GF-D8 (cell line): ENCODE results near the gene KRT32.
A peak's percentile ranks its signal among the peaks of the same experiment; 100 is the strongest.

Source experiments
- DNase-seq: peaks from one replicate; lab custom pipeline; 2025; lab: John Stamatoyannopoulos, UW

KRT32 gene

DNA sequence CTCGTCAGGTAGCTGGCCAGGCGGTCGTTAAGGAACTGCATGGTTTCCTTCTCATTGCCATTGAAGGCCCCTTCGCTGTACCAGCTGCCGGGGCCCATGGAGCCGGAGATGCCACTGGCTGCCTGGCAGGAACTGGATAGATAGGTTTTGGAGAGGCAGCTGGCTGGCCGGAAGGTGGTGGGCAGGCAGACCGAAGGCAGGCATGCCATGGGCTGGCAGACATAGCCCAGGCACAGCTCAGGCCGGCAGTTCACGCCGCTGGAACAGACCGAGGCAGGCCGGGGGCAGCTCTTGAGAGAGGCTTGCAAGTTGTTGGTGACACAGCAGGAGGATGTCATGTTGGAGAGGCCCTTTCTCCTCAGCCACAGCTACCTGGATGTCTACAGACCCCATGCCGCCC is at the start of gene KRT32:
TSS of gene KRT32 (minus strand) at position 399 of the 400 bp plus-strand sequence. CDS start at position 338, 61 bp downstream.
- no peak for DNase-seq

DNA sequence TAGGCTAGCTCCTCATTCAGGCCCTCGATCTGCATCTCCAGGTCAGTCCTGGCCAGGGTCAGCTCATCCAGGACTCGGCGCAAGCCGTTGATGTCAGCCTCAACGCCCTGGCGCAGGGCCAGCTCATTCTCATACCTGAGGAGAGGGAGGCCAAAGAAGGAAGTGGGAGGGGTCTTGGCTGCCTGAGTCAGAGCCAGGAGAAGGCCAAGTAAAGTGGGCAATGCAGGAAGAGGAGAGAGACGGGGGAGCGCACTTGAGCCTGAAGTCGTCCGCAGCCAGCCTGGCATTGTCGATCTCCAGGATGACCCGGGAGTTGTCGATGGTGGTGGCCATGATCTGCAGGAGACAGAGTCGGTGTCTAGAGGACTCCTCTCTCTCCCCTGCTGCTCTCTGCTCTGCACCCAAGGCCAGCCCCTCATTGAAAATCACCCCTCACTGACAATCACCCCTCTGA is 49.7 kb upstream of the KRT32 start:
- no peak for DNase-seq

DNA sequence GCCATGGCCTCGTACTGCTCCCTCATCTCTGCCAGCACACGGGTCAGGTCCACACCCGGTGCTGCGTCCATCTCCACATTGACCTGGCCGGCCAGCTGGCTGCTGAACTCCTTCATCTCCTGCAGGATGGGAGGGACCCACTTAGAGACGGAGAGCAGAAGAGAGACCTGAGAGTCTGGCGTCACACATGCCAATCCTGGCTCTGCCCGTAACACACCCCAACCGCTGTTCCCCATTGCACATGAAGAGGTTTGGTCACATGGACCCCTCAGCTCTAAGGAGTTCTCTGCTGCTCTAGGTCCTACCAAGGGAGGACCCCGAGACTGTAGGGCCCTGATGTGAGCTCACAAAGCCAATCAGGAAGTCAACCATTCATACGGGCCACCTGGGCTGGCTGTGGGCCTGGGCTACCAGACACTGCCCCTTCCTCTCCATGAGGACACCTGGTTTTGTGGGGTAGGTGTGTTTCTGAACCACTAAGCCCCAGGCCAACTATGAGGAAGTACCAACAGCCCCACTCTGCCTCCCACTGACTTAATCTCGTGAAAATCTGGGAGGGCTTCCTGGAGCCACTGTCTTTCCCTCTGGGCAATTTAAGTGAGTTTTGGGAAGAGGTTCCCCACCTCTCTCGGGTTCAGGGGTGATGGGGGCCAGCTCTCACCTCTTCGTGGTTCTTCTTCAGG is 49.1 kb upstream of the KRT32 start:
- no peak for DNase-seq

- DNase-seq = no peak
Observed at GRCh38 chr17:41513168-41513547, 46.0 kb upstream of the KRT32 start.

GRCh38 chr17:41512546-41513167 is 45.5 kb upstream of the KRT32 start:
- no peak for DNase-seq

DNA sequence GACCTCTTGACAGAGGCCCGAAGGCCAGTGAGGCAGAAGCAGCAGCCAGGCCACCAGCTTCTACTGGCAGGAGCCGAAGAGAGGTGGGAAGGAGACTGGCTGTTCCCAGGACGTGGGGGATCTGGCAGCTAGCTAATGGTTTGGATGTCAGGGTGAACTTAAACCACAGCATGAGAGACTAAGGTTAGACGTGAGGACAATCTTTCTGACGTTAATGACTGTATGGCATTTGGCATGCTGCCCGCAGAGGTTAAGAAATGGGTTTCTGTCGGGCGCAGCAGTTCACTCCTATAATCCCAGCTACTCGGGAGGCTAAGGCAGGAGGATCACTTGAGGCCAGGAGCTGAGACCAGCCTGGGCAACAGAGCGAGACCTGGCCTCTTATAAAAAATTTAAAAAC is 44.5 kb upstream of the KRT32 start:
- no peak for DNase-seq

DNA sequence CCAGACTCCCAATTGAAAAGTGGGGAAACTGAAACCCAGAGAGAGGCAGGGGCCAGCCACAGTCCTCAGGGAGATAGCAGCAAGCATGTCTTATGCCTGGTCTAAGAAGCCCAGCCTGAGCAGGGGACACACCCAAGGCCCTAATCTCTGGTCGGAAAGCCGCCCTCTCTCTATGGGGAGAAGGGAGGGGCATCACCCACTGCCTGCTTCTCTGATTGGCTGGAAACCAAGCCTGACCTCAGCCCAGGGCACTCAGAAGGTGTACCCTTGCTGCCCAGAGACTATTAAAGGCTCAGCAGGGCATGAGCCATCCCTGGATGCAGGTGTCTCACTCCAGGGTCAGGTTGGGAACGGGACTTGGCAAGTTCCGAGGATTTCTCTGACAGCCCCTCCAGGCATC is 43.9 kb upstream of the KRT32 start:
- no peak for DNase-seq

GRCh38 chr17:41510251-41511065 is 43.3 kb upstream of the KRT32 start:
- no peak for DNase-seq

DNA sequence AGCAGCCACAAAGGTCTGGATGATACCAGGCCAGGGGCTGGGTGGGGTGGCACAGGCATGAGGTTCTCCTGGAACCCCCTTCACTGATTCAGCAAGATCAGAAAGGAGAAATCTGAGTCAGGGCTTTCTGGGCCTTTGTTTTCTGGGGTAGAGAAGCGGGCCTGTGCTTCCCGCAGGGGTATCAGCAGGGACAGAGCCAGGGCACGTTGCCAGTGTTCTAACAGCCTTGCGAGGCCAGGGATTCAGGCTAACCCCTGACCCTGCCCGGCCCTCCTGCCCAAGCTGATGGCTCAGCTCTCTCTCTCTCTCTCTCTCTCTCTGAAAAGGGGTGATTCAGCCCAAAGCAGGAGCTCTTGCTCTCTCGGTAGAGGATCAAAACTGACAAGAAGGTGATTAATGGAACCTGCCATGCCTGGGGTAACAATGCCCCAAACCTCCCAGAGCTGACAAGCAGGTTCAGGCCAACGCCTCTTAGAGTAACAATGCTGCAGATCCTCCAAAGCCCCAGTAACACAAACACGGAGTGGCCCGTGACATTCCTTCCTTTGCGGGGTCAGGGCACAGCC is 40.2 kb upstream of the KRT32 start:
- no peak for DNase-seq

DNA sequence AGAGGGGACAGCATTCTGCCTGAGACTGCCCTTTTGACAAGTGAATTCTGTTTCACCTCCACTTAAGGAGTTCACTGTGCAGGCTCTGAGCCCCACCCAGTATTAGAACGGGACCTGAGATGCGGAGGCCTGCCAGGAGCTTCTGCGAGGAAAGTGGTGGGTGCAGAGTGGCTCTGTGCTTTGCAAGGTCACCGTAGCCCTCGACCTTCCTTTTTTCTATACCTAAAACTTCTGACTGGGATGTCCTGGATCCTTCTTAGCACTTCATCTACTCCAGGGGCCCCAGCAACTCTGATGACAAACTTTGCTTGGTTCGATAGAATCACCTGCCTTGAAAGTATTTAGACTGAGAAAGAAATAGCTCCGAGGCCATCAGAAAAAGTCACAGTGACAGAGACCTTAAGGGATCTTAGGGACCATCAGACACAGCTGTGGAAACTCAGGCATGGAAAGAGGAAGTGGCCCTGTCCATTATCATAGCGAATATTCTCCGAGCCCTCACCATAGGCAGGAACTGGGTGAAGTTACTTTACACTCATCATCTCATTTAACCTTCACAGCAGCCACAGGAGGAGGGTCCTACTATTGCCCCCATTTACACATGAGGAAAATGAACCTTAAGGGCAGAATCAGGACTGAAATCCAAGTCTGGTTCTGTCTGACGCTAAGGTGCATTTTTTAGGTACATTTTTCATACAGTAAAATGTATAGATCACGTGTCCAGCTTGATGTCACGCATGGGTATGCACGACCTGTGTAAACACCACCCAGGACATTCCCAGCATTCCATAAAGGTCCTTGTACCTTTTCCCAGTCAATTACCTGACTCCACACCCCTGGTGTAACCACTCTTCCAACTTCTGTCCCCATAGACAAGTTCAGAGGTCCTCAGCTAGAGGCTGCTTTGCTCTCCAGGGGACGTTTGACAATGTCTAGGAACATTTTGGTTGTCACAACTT is 38.9 kb upstream of the KRT32 start:
- DNase-seq = no peak

DNA sequence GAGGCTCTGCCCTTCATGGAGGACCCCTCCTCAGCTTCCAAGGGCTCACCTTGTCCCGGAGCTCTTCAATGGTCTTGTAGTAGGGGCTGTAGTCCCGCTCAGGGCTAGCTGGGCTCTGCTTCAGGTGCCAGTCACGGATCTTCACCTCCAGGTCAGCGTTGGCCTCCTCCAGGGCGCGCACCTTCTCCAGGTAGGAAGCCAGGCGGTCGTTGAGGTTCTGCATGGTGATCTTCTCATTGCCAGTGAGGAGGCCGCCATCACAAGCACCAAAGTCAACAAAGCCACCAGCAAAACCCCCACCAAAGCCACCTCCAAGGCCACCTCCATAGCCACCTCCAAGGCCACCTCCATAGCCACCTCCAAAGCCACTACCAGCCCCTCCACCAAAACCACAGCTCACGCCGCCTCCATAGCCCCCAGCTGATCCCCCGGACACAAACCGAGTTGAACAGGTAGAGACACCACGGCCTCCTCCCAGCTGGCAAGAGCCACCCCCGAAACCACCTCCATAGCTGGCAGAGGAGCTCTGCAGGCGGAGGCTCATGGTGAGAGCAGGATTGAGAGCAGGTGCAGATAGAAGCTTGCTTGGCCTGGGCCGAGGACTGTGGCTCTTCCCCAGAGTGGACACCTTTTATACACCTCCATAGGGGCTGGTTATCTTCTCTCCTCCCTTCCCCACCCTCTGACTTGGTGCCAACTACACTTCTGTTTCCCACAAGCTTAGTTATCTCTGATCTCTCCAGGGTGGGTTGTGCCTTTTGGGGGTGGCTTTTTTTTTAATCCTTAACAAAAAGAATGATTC is 38.0 kb upstream of the KRT32 start, which contains the start of gene KRT13:
TSS of gene KRT13 (minus strand) at position 606 of the 802 bp plus-strand sequence. CDS start at position 544, 62 bp downstream.
- no peak for DNase-seq

- no peak for DNase-seq
Observed at GRCh38 chr17:41504246-41504977, 37.2 kb upstream of the KRT32 start.

DNA sequence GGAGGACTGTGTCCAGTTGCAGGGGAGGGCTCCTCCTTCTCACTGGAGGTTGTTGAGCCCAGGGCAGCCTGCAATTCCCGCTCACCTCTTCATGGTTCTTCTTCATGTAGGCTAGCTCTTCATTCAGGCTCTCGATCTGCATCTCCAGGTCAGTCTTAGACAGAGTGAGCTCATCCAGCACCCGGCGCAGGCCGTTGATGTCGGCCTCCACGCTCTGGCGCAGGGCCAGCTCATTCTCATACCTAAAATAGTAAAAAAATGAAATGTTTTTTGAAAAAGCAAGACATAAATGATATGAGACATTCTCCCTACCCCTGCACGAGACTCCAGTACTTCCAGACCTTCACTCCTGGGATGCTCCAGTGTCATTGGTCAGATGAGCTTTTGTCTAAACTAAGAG is 36.0 kb upstream of the KRT32 start:
- DNase-seq = no peak

GRCh38 chr17:41500131-41500911 is 33.1 kb upstream of the KRT32 start:
- DNase-seq = no peak

GRCh38 chr17:41499714-41500113 is 32.5 kb upstream of the KRT32 start:
- no peak for DNase-seq

DNA sequence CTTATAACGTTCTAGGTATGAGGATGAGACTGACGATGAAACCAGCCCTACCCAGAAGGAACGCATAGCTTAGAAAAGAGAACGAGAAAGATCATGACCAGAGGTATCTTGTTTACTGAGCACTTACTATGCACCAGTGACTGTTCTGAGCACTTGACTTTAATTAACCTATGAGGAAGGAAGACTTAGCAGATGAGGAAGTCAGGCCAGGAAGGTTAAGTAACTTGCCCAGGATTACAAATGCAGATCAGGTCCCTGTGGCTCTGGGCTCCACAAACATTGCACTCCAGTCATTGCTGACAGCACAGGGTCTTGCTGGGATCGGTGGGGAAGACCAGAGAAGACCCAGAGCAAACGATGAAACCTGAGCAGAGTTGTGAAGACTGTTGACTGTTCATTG is 31.1 kb upstream of the KRT32 start:
- DNase-seq = peak; percentile 21

GRCh38 chr17:41496803-41497484 is 29.8 kb upstream of the KRT32 start:
- DNase-seq = peak; percentile 7

- DNase-seq = no peak
Observed at GRCh38 chr17:41494524-41494923, 27.3 kb upstream of the KRT32 start.
